Muscle of leg (tissue), 16 donors: ENCODE measurements around the gene ANAPC13. TPM values are rescaled to one million over a fixed set of nuclear protein-coding genes. Genes with fewer than 3 reads are reported as not detected.

ENCODE experiments used
- DNase-seq: peaks from one replicate; pipeline ENCODE4 v3.0.0; 2013
- H3K27ac ChIP-seq: one replicate; pipeline ENCODE4 v1.5.1; 2013; ENCODE audit warnings: mild to moderate bottlenecking, low read length, control low read depth
- H3K27me3 ChIP-seq: one replicate; pipeline ENCODE4 v1.6.1; 2013; ENCODE audit warnings: low read length; ENCODE audit not compliant: control insufficient read depth, insufficient read depth
- H3K36me3 ChIP-seq: one replicate; pipeline ENCODE4 v1.6.1; 2013; ENCODE audit warnings: low read length; ENCODE audit not compliant: control insufficient read depth, insufficient read depth
- H3K4me1 ChIP-seq: one replicate; pipeline ENCODE4 v1.6.1; 2013; ENCODE audit warnings: low read length; ENCODE audit not compliant: control insufficient read depth, insufficient read depth
- H3K4me3 ChIP-seq: one replicate; pipeline ENCODE4 v1.5.1; 2013; ENCODE audit warnings: low read length, control low read depth
- H3K9me3 ChIP-seq: replicated peaks from 2 replicates; pipeline ENCODE4 v1.6.1; 2013; ENCODE audit warnings: low read depth, low read length; ENCODE audit not compliant: control insufficient read depth
- WGBS: methylation state at CpG from one replicate; pipeline ENCODE4 v1.1.5; 2013; ENCODE audit warnings: missing lambda C conversion rate; ENCODE audit not compliant: insufficient coverage; 5-methylcytosine and 5-hydroxymethylcytosine counted together
- long read RNA-seq, 11 donors: transcript quantifications; one replicate each; lab custom pipeline, GENCODE V29; 2026
- polyA plus RNA-seq, 8 donors: library from polyadenylated mRNA; unstranded; fragments of 120-200 nt; gene quantifications; one replicate each; pipeline versions ENCODE4 v1.2.1 to v1.2.3, GENCODE V29; 2013; ENCODE audit warnings: inconsistent platforms in 1 of 8, low replicate concordance in 1 of 8; ENCODE audit not compliant: insufficient read length in 8 of 8, insufficient read depth in 1 of 8
- total RNA-seq: library from RNA; stranded (reverse); fragments of 120-200 nt; gene quantifications from one replicate; pipeline ENCODE4 v1.2.4, GENCODE V29; 2013

The ANAPC13 gene
- total RNA-seq = 62.3 TPM
- 10 to 100 TPM; 58.3 to 91.3 (median 65.4) TPM for polyA plus RNA-seq
- long read RNA-seq, donor 1, transcript ANAPC13-204 (3 exons, 1,840 nt) = major isoform, 5 of 13 reads
- long read RNA-seq, donor 1, partial matches to known transcripts = 0 of 13 reads
- long read RNA-seq, donor 1, other reads (novel, unspliced or antisense) = 0 of 13 reads
- long read RNA-seq, donor 2, partial matches to known transcripts = 0 of 8 reads
- long read RNA-seq, donor 2, other reads (novel, unspliced or antisense) = 0 of 8 reads
- long read RNA-seq, donor 3, transcript ANAPC13-204 (3 exons, 1,840 nt) = minor isoform, 17 of 57 reads
- long read RNA-seq, donor 3, transcript ANAPC13-201 (3 exons, 1,209 nt) = major isoform, 26 of 57 reads
- long read RNA-seq, donor 3, transcript ANAPC13-203 (2 exons, 686 nt) = minor isoform, 7 of 57 reads
- long read RNA-seq, donor 3, partial matches to known transcripts = 7 of 57 reads
- long read RNA-seq, donor 3, other reads (novel, unspliced or antisense) = 0 of 57 reads
- long read RNA-seq, donor 4, transcript ANAPC13-201 (3 exons, 1,209 nt) = major isoform, 26 of 35 reads
- long read RNA-seq, donor 4, transcript ANAPC13-204 (3 exons, 1,840 nt) = minor isoform, 5 of 35 reads
- long read RNA-seq, donor 4, partial matches to known transcripts = 0 of 35 reads
- long read RNA-seq, donor 4, other reads (novel, unspliced or antisense) = 0 of 35 reads
- long read RNA-seq, donor 5, transcript ANAPC13-201 (3 exons, 1,209 nt) = major isoform, 64 of 122 reads
- long read RNA-seq, donor 5, transcript ANAPC13-204 (3 exons, 1,840 nt) = minor isoform, 42 of 122 reads
- long read RNA-seq, donor 5, transcript ANAPC13-203 (2 exons, 686 nt) = minor isoform, 11 of 122 reads
- long read RNA-seq, donor 5, partial matches to known transcripts = 0 of 122 reads
- long read RNA-seq, donor 5, other reads (novel, unspliced or antisense) = 0 of 122 reads
- long read RNA-seq, donor 6, transcript ANAPC13-204 (3 exons, 1,840 nt) = minor isoform, 34 of 105 reads
- long read RNA-seq, donor 6, transcript ANAPC13-203 (2 exons, 686 nt) = minor isoform, 9 of 105 reads
- long read RNA-seq, donor 6, transcript ANAPC13-201 (3 exons, 1,209 nt) = major isoform, 62 of 105 reads
- long read RNA-seq, donor 6, partial matches to known transcripts = 0 of 105 reads
- long read RNA-seq, donor 6, other reads (novel, unspliced or antisense) = 0 of 105 reads
- long read RNA-seq, donor 7, transcript ANAPC13-203 (2 exons, 686 nt) = minor isoform, 7 of 84 reads
- long read RNA-seq, donor 7, transcript ANAPC13-201 (3 exons, 1,209 nt) = major isoform, 37 of 84 reads
- long read RNA-seq, donor 7, transcript ANAPC13-204 (3 exons, 1,840 nt) = minor isoform, 18 of 84 reads
- long read RNA-seq, donor 7, partial matches to known transcripts = 19 of 84 reads
- long read RNA-seq, donor 7, other reads (novel, unspliced or antisense) = 0 of 84 reads
- long read RNA-seq, donor 8, transcript ANAPC13-201 (3 exons, 1,209 nt) = major isoform, 30 of 51 reads
- long read RNA-seq, donor 8, transcript ANAPC13-204 (3 exons, 1,840 nt) = minor isoform, 15 of 51 reads
- long read RNA-seq, donor 8, partial matches to known transcripts = 0 of 51 reads
- long read RNA-seq, donor 8, other reads (novel, unspliced or antisense) = 0 of 51 reads
- long read RNA-seq, donor 9, transcript ANAPC13-204 (3 exons, 1,840 nt) = minor isoform, 9 of 70 reads
- long read RNA-seq, donor 9, transcript ANAPC13-203 (2 exons, 686 nt) = minor isoform, 5 of 70 reads
- long read RNA-seq, donor 9, transcript ANAPC13-201 (3 exons, 1,209 nt) = major isoform, 25 of 70 reads
- long read RNA-seq, donor 9, partial matches to known transcripts = 30 of 70 reads
- long read RNA-seq, donor 9, other reads (novel, unspliced or antisense) = 0 of 70 reads
- long read RNA-seq, donor 10, transcript ANAPC13-201 (3 exons, 1,209 nt) = major isoform, 40 of 69 reads
- long read RNA-seq, donor 10, transcript ANAPC13-204 (3 exons, 1,840 nt) = minor isoform, 19 of 69 reads
- long read RNA-seq, donor 10, transcript ANAPC13-203 (2 exons, 686 nt) = minor isoform, 6 of 69 reads
- long read RNA-seq, donor 10, partial matches to known transcripts = 0 of 69 reads
- long read RNA-seq, donor 10, other reads (novel, unspliced or antisense) = 0 of 69 reads
- long read RNA-seq, donor 11, transcript ANAPC13-204 (3 exons, 1,840 nt) = minor isoform, 13 of 51 reads
- long read RNA-seq, donor 11, transcript ANAPC13-201 (3 exons, 1,209 nt) = major isoform, 34 of 51 reads
- long read RNA-seq, donor 11, partial matches to known transcripts = 0 of 51 reads
- long read RNA-seq, donor 11, other reads (novel, unspliced or antisense) = 0 of 51 reads

- Histone ChIP-seq H3K4me3 (peak within 1 kb of the TSS; percentile 91), H3K4me1 (peaks cover 20% of the 10 kb centered on the region), H3K27ac (peak within 1 kb of the TSS; percentile 98), H3K9me3 (no peaks in the 10 kb centered on the region), H3K36me3 (peaks cover 21% of the 10 kb centered on the region), H3K27me3 (no peaks in the 10 kb centered on the region)
- peak; percentile 100 for DNase-seq
- WGBS = under 1% methylated on average over 79 of the region's 81 CpGs
Measured at GRCh38 chr3:134485718-134486576, at the start of gene ANAPC13, which contains the start of gene CEP63. ANAPC13 (minus strand) TSS chr3:134485985; CDS start chr3:134482904, 3,081 bp downstream. CEP63 (plus strand) TSS chr3:134486057; CDS start chr3:134495321, 9,264 bp downstream.

- Histone ChIP-seq H3K9me3 (no peaks in the 10 kb centered on the region), H3K36me3 (peaks cover 20% of the 10 kb centered on the region), H3K27ac (no peak overlapping the region), H3K4me3 (no peak overlapping the region), H3K27me3 (no peaks in the 10 kb centered on the region), H3K4me1 (no peaks in the 10 kb centered on the region)
- WGBS = 100% methylated on average over 2 of the region's 4 CpGs
- no peak for DNase-seq
Measured at GRCh38 chr3:134535186-134535970, 49.6 kb upstream of the ANAPC13 start.

- no peak for DNase-seq
- Histone ChIP-seq H3K27ac (no peak overlapping the region), H3K27me3 (no peaks in the 10 kb centered on the region), H3K4me3 (no peak overlapping the region), H3K36me3 (peaks cover 20% of the 10 kb centered on the region), H3K9me3 (no peaks in the 10 kb centered on the region), H3K4me1 (no peaks in the 10 kb centered on the region)
- WGBS = no CpG with 5 or more reads among the region's 1 CpG
Measured at GRCh38 chr3:134533493-134533892, 47.7 kb upstream of the ANAPC13 start.

- H3K27me3 ChIP-seq = no peaks in the 10 kb centered on the region
Measured at GRCh38 chr3:134527538-134528186, 41.9 kb upstream of the ANAPC13 start.

GRCh38 chr3:134527037-134527436 lies 41.3 kb upstream of the ANAPC13 start:
- WGBS = 93% methylated on average over 3 of the region's 4 CpGs
- DNase-seq = no peak

More at GRCh38 chr3:134527538-134528186, 41.9 kb upstream of the ANAPC13 start:
- Histone ChIP-seq H3K4me3 (no peak overlapping the region), H3K4me1 (no peaks in the 10 kb centered on the region), H3K9me3 (peaks cover 26% of the 10 kb centered on the region), H3K27ac (no peak overlapping the region), H3K36me3 (no peaks in the 10 kb centered on the region)
- no peak for DNase-seq
- 97% methylated on average over 7 of the region's 7 CpGs for WGBS

GRCh38 chr3:134526319-134526718 lies 40.5 kb upstream of the ANAPC13 start:
- no peaks in the 10 kb centered on the region for H3K27me3 ChIP-seq
- H3K9me3 ChIP-seq = peaks cover 27% of the 10 kb centered on the region
- H3K4me1 ChIP-seq = no peaks in the 10 kb centered on the region
- no peak overlapping the region for H3K27ac ChIP-seq
- no peak overlapping the region for H3K4me3 ChIP-seq
- WGBS = no CpG with 5 or more reads among the region's 1 CpG
- no peak for DNase-seq
- H3K36me3 ChIP-seq = no peaks in the 10 kb centered on the region

More at GRCh38 chr3:134527037-134527436, 41.3 kb upstream of the ANAPC13 start:
- no peak overlapping the region for H3K4me3 ChIP-seq
- no peaks in the 10 kb centered on the region for H3K4me1 ChIP-seq
- peaks cover 27% of the 10 kb centered on the region for H3K9me3 ChIP-seq
- H3K27ac ChIP-seq = no peak overlapping the region
- no peaks in the 10 kb centered on the region for H3K36me3 ChIP-seq
- H3K27me3 ChIP-seq = no peaks in the 10 kb centered on the region

- no peaks in the 10 kb centered on the region for H3K36me3 ChIP-seq
- H3K27ac ChIP-seq = no peak overlapping the region
- H3K27me3 ChIP-seq = no peaks in the 10 kb centered on the region
- H3K4me1 ChIP-seq = no peaks in the 10 kb centered on the region
- DNase-seq = no peak
- no peak overlapping the region for H3K4me3 ChIP-seq
- H3K9me3 ChIP-seq = peaks cover 27% of the 10 kb centered on the region
Measured at GRCh38 chr3:134525293-134525692, 39.5 kb upstream of the ANAPC13 start.
